Endodermal cell (in vitro differentiated cells): Measurements from ENCODE around the gene GCLM. TPM values are rescaled to one million over a fixed set of nuclear protein-coding genes. Genes with fewer than 3 reads are reported as not detected.

Source experiments
- DNase-seq: peaks from one replicate; pipeline ENCODE4 v3.0.0-alpha.2; 2017
- H3K27ac ChIP-seq: 2 replicates; pipeline ENCODE4 v1.5.1; 2013; ENCODE audit warnings: mild to moderate bottlenecking, low read depth, low read length, moderate library complexity
- H3K27me3 ChIP-seq: 2 replicates; pipeline ENCODE4 v1.6.1; 2013; ENCODE audit warnings: mild to moderate bottlenecking, low read length, moderate library complexity; ENCODE audit not compliant: insufficient read depth, control insufficient read depth, poor library complexity, severe bottlenecking
- H3K36me3 ChIP-seq: 2 replicates; pipeline ENCODE4 v1.7.0; 2013; ENCODE audit warnings: mild to moderate bottlenecking, low read length, moderate library complexity; ENCODE audit not compliant: control insufficient read depth, insufficient read depth
- H3K4me1 ChIP-seq: one replicate; pipeline ENCODE4 v1.7.0; 2013; ENCODE audit warnings: low read length; ENCODE audit not compliant: control insufficient read depth, insufficient read depth
- H3K4me3 ChIP-seq: 2 replicates; pipeline ENCODE4 v1.5.1; 2013; ENCODE audit warnings: mild to moderate bottlenecking, low read length, moderate library complexity
- H3K9ac ChIP-seq: 2 replicates; pipeline ENCODE4 v1.6.1; 2013; ENCODE audit warnings: mild to moderate bottlenecking, low read length, moderate library complexity; ENCODE audit not compliant: poor library complexity, severe bottlenecking; ENCODE audit errors: extremely low read depth
- H3K9me3 ChIP-seq: 2 replicates; pipeline ENCODE4 v1.6.1; 2013; ENCODE audit warnings: mild to moderate bottlenecking, low read length, moderate library complexity; ENCODE audit not compliant: control insufficient read depth
- H3K27ac Mint-ChIP-seq: 2 replicates; pipeline ENCODE4 v1.8.0; 2020; ENCODE audit warnings: mixed read lengths
- H3K27me3 Mint-ChIP-seq: 2 replicates; pipeline ENCODE4 v1.8.0; 2021; ENCODE audit warnings: mild to moderate bottlenecking, mixed read lengths; ENCODE audit not compliant: insufficient read depth
- H3K36me3 Mint-ChIP-seq: 2 replicates; pipeline ENCODE4 v1.8.0; 2020; ENCODE audit warnings: low read depth, mixed read lengths
- H3K4me1 Mint-ChIP-seq: 2 replicates; pipeline ENCODE4 v1.8.0; 2020; ENCODE audit warnings: mixed read lengths
- H3K4me3 Mint-ChIP-seq: 2 replicates; pipeline ENCODE4 v1.8.0; 2020; ENCODE audit warnings: mild to moderate bottlenecking, moderate library complexity, mixed read lengths
- H3K9me3 Mint-ChIP-seq: 2 replicates; pipeline ENCODE4 v1.8.0; 2020; ENCODE audit warnings: mild to moderate bottlenecking, mixed read lengths
- WGBS, 2 experiments: methylation state at CpG; one replicate each; pipeline versions ENCODE4 v1.1.5 to v1.1.7; 2013; ENCODE audit warnings: missing lambda C conversion rate in 2 of 2, mixed read lengths in 1 of 2; ENCODE audit not compliant: insufficient coverage in 1 of 2, insufficient read length in 1 of 2; 5-methylcytosine and 5-hydroxymethylcytosine counted together
- total RNA-seq, 2 donors: library from RNA; stranded (reverse); fragmentation: NEBNext Ultra II Directional in 1 of 2; extraction: Animal tissue kit (Norgen Biotek cat#: 25700) in 1 of 2; gene quantifications; 2 replicates in 1 of 2; 3 replicates in 1 of 2; pipeline ENCODE4 v1.2.1, GENCODE V29; 2021
- TF ChIP-seq, protein P1 (sequence below): fragments of 200-600 bp; sonication (generic); conservative IDR thresholded peaks from 2 replicates; pipeline ENCODE4 v1.5.0; 2021; ENCODE audit warnings: antibody characterized with exemption, mild to moderate bottlenecking

The GCLM gene
- total RNA-seq, 2 donors from 2014 or later, result 14.0 to 19.4 TPM

DNA sequence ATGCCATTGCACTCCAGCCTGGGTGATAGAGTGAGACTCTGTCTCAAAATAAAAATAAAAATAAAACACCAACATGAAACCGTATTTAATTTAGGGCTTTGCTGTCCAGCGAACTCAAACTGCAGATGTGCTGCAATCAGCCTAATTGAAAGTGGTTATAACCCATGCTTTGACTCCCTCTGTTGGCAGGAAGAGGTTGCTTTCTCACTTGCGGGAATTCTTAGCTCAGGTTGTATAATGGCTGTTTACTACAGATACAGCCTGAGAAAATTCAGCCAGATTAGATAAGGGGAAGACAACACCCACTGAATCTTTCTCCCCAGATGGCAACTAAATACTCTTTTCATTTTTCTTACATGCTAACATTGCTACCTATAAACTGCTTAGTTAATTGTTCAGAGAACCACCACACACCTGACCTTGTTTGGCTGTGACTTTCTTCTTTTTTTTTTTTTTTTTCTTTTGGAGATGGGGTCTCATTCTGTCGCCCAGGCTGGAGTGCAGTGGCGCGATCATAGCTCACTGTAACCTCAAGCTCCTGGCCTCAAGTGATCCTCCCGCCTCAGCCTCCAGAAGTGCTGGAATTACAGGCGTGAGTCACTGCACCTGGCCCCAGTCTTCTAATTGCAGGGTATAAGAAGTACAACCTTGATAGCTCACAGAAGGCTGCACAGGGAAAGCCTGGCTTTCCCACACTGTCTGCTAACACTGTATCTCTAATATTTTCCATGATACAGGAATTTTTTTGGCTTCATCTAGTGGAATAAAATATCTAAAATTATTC, 64.8 kb downstream of the GCLM start:
- Histone ChIP-seq H3K9me3 (peaks cover 12% of the 10 kb centered on the region), H3K27me3 (no peaks in the 10 kb centered on the region), H3K36me3 (no peaks in the 10 kb centered on the region), H3K4me1 (peaks cover 4% of the 10 kb centered on the region), H3K4me3 (no peak overlapping the region), H3K9ac (no peak overlapping the region), H3K27ac (no peak overlapping the region)
- Mint-ChIP-seq H3K27ac (peak overlapping the region; percentile 48), H3K4me3 (no peak overlapping the region), H3K27me3 (no peaks in the 10 kb centered on the region), H3K4me1 (peaks cover 13% of the 10 kb centered on the region), H3K9me3 (peaks cover 9% of the 10 kb centered on the region), H3K36me3 (peaks cover 20% of the 10 kb centered on the region)
- 54 to 69% methylated on average over 5 to 8 of the region's 8 CpGs for WGBS, 2 experiments
- TF ChIP-seq, protein P1, sequence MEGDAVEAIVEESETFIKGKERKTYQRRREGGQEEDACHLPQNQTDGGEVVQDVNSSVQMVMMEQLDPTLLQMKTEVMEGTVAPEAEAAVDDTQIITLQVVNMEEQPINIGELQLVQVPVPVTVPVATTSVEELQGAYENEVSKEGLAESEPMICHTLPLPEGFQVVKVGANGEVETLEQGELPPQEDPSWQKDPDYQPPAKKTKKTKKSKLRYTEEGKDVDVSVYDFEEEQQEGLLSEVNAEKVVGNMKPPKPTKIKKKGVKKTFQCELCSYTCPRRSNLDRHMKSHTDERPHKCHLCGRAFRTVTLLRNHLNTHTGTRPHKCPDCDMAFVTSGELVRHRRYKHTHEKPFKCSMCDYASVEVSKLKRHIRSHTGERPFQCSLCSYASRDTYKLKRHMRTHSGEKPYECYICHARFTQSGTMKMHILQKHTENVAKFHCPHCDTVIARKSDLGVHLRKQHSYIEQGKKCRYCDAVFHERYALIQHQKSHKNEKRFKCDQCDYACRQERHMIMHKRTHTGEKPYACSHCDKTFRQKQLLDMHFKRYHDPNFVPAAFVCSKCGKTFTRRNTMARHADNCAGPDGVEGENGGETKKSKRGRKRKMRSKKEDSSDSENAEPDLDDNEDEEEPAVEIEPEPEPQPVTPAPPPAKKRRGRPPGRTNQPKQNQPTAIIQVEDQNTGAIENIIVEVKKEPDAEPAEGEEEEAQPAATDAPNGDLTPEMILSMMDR, result peak; percentile 86
- DNase-seq, result peak; percentile 73

DNA sequence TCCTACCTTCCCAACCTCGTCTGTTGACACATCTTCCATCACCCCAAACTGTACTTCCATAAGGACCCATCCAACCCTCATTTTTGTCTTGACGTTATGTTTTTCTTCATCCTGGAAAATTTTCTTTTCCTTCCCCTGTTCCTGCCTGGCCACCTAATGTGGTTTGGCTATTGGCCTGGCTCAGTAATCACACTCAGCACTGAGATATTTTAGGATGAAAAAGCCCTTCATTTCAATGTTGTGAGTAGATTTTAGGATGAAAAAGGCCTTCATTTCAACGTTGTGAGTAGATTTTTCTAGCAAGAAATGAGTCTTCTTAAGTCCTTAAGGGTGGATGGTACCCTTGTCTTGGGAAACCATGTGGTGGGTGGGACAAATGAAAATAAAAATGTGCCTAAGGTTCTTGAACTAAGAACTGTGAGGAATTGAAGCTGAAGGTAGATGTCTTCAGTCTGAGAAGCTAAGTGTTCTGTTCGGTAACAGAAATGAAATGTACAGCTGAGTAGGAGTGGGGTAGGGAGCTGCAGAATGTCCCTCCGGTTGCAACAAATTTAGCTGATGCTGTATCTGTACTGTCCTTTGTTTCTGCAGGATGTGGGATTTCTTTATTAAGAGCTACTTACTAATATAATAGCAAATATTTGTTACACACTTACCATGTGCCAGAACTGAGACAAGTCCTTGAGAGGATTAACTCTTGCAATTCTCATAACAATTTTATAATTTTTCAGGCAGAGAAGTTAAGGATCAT, 66.3 kb downstream of the GCLM start:
- no peak for DNase-seq
- TF ChIP-seq, protein P1, result no peak
- no peaks in the 10 kb centered on the region for H3K36me3 ChIP-seq
- H3K4me3 ChIP-seq, result no peak overlapping the region
- Mint-ChIP-seq H3K4me3 (no peak overlapping the region), H3K36me3 (peaks cover 23% of the 10 kb centered on the region), H3K4me1 (peaks cover 13% of the 10 kb centered on the region), H3K27me3 (no peaks in the 10 kb centered on the region), H3K27ac (no peak overlapping the region), H3K9me3 (peaks cover 6% of the 10 kb centered on the region)
- peaks cover 4% of the 10 kb centered on the region for H3K9me3 ChIP-seq
- 94 to 96% methylated on average over 4 to 5 of the region's 5 CpGs for WGBS, 2 experiments
- no peak overlapping the region for H3K27ac ChIP-seq
- H3K4me1 ChIP-seq, result peaks cover 4% of the 10 kb centered on the region
- H3K27me3 ChIP-seq, result no peaks in the 10 kb centered on the region
- no peak overlapping the region for H3K9ac ChIP-seq

- WGBS, 2 experiments, result 94 to 100% methylated on average over 3 of the region's 3 CpGs
- H3K4me3 ChIP-seq, result no peak overlapping the region
- H3K4me3 Mint-ChIP-seq, result no peak overlapping the region
- no peak overlapping the region for H3K9ac ChIP-seq
- H3K36me3 Mint-ChIP-seq, result peaks cover 27% of the 10 kb centered on the region
- no peaks in the 10 kb centered on the region for H3K36me3 ChIP-seq
- no peak overlapping the region for H3K27ac ChIP-seq
- H3K27me3 Mint-ChIP-seq, result no peaks in the 10 kb centered on the region
- peaks cover 13% of the 10 kb centered on the region for H3K9me3 Mint-ChIP-seq
- no peaks in the 10 kb centered on the region for H3K27me3 ChIP-seq
- H3K27ac Mint-ChIP-seq, result no peak overlapping the region
- peaks cover 17% of the 10 kb centered on the region for H3K4me1 Mint-ChIP-seq
- no peak for DNase-seq
- peaks cover 12% of the 10 kb centered on the region for H3K9me3 ChIP-seq
- TF ChIP-seq, protein P1, result no peak
- H3K4me1 ChIP-seq, result peaks cover 4% of the 10 kb centered on the region
Observed at GRCh38 chr1:93841771-93842170, 67.5 kb downstream of the GCLM start.
